GM21447 (cell line): ENCODE measurements around the gene IL4I1.

Source experiments
- ATAC-seq: cut with Tn5 transposase; IDR thresholded peaks from one replicate; pipeline ENCODE4 v1.9.1; 2021; ENCODE audit not compliant: unreplicated experiment

IL4I1 gene

DNA sequence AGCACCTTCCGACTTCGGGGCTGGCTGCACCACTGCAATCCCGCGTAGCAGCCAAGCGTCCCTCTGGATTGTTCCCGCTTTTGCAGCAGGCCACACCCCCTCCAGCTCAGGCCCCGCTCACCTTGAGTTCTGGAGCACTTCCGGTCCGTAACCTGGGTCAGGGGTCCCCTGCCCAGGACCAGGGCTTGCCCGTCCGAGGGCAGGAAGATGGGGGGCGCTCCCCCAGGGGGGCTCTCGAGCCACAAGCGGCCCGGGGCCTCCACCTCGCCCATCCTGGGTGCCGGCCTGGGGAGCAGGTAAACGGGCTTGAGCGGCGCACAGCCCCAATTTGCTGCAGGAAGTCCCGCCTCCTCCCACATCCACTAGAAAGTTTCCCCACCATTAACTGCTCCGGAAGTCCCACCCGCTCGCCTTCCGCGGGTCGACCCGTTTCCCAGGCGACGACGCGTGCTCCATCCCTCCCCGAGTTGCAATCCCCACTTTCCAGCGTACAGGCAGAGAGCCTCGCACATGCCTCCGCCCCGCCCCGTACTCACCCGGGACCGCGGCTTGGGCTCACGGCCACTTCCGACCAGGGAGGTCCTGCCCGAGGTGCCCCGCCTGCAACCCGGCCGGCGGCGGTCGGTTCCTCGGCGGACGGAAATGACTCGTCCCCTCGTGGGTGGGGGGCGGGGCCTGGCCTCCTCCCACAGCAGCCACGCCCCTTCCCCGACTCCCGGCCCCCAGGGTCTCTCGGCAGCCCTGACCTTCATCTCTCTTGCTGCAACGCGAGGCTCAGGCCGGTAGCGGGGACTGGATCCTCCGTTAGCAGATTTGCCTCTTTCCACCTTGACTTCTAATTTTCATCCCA lies 29.5 kb downstream of the IL4I1 start, which contains the start of gene PNKP:
TSS of gene PNKP (minus strand) at position 644 of the 850 bp plus-strand sequence. CDS start at position 272, 372 bp downstream.
- peak; percentile 35 for ATAC-seq

- no peak for ATAC-seq
These were observed 31.8 kb downstream of the IL4I1 start for GRCh38 chr19:49864890-49865289.

DNA sequence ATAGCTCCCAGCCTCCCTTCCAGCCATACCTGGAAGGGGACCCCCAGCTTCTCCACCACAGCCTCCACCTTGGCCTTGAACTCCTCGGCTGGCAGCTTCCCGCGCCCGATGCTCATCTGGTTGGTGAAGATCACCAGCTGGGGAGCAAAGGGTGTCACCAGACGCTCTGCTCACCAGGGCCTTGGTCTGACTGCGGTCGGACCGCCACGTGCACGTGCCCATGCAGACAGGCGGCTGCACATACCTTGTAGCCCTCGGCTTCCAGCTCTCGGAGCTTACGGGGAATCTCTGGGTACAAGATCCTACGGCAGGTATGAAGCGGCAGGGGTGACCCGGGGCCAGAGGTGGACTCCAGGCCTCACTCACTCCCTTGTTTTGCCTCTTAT lies 32.8 kb downstream of the IL4I1 start:
- ATAC-seq: no peak

DNA sequence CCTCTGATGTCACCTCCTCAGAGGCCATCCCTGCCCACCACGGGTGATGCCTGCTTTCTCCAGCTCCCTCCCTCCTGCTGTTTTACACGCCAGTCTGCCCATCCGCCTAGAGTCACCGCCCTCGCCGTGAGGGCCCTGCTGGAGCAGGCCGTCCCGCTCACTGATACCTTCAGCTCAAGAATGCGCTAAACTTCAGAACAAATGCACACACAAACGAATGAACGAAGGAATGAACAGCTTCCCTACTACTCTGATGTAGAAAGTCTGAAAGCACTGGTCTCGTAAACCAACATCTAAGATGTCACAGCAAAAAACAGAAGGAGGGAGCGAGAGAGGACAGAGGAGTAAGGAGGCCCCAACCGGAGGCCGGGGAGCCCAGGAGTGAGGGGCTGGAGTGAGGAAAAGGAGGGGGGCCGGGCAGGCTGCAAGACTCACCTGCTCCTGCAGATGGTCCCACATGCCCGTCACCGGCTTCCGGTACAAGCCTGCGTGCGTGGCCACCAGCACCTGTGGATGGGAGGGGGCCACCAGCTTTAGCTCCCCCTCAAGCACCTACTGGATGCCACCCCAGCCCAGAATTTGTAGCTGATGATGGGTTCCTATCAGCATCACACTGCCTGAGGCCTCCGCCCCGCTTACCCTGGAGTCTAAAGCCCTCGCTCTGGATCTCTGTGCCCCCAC lies 33.3 kb downstream of the IL4I1 start:
- no peak for ATAC-seq

GRCh38 chr19:49862391-49863253 lies 34.1 kb downstream of the IL4I1 start:
- no peak for ATAC-seq

DNA sequence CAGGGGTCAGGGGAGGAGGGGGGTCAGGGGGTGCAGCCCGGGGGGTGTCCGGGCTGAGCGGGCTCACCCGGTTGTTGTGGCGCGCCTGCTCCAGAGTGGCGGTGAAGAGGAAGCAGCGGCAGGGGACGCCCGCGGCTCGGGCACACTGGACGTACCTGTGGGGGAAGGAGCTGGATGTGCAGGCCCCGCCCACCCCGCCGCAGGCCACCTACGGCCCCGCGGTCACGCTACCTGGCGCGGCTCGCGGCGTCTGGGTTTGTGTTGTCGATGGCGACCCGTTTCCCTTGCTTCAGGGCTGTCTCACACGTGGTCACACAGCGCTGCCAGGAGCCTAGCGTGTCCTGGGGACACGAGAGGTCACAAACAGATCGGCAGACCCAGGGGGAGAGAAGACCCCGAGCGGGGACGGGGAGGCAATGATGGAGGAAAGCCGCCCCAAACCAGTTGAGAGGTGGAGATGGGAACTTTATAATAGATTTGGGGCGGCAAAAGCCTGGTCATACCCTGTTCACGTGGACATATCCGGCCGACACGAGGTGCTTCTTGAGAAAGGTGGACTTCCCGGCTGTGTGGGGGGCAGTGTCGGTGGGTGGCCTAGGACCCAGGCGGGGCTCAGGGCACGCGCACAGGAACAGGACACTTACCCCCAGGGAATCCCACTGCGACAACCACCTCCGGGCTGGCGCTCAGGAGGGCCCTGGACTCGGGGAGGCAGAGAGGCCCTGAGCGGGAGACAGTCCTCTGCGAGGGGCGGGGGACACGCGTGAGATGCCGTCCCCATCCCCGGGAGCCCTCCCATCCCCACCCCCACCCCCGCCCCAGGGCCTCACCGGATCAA lies 34.9 kb downstream of the IL4I1 start:
- ATAC-seq: no peak

DNA sequence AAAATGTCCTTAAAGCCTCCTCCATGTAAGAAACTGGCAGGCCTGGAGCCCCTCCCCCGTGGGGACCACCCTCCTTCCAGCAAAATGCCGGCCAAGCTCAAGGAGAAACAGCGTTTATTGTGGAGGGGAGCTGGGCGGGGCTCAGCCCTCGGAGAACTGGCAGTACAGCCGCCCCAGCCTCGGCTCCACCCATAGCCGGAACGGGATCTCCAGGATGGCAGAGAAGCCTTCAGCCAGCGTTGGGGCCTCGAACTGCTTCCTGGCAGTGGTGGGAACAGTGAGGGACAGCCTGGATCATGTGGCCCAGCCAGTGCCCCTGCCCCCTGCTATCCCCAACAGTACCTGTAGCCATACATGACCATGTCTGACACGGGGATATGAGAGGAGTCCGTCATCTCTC lies 35.6 kb downstream of the IL4I1 start:
- ATAC-seq: no peak

- ATAC-seq: no peak
These were observed 36.2 kb downstream of the IL4I1 start for GRCh38 chr19:49860336-49861102.

DNA sequence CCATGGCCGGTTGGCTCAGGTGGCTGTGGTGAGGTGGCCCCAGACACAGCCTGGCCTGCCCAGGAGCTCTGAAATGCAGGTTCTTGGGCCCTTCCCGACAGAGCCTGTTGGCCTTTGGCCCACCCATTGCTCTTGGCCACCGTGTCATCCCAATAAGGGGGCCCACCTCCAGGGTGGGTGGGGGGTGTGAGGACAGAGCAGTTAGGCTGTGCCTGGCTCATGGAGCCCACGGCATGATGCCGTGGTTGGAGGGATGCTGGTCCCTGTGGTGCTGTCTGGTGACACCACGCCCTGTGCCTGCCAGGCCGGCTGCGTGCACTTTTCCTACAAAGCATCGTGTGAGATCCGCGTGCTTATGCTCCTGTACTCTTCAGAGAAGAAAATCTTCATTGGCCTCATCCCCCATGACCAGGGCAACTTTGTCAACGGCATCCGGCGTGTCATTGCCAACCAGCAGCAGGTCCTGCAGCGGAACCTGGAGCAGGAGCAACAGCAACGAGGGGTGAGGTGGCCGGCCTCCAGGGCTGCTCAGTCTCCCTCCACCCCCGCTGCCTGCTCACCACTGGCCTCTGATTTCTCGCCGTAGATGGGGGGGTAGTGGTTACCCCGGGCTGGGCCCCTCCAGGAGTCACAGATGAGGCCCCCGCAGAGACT lies 36.9 kb downstream of the IL4I1 start:
- no peak for ATAC-seq

DNA sequence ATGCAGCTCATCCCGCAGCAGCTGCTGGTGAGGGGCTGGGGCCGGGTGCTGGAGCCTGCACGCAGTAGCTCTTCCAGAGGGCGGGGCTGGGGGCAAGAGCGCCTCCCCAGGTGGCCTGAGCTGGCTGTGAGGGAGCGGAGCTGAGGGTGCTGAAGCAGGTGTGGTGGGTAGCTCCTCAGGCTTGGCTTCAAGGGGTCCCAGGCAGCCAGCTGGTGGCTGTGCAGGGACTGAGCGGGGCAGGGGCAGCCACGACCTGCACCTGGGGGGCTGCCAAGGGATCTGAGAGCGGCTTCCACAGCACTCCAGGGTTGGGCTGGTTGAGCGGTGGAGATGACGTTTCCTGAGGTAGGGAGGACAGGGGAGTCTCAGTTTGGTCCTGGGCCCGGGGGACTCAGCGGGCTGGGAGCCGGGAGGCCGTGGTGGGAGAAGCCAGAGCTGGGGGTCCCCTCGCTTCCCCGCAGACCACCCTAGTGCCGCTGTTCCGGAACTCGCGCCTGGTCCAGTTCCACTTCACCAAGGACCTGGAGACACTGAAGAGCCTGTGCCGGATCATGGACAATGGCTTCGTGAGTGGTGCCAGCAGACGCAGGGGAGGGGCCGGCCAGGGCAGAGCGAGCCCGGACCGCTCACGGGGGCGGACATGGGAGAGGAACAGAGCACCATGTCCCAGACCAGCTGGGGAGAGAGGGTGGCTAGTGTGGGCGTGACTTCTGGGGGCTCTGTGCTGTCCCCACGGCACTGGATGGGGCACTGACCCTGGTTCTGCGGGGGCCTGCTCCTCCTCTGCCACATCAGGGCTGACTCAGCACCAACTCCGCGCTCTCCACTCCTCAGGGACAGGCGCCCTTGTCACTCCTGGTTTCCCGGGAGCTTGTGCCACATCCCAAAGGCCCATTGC lies 38.4 kb downstream of the IL4I1 start:
- ATAC-seq: no peak

DNA sequence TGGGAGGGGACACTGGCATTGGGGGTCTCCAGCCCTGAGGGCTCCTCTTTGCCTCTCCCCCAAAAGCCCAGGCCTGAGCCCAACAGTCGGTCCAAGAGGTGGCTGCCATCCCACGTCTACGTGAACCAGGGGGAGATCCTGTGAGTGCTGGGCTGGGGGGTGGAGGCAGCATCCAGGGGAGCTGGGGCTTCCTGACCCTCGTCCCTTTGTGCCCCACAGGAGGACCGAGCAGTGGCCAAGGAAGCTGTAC lies 38.9 kb downstream of the IL4I1 start:
- ATAC-seq: no peak

DNA sequence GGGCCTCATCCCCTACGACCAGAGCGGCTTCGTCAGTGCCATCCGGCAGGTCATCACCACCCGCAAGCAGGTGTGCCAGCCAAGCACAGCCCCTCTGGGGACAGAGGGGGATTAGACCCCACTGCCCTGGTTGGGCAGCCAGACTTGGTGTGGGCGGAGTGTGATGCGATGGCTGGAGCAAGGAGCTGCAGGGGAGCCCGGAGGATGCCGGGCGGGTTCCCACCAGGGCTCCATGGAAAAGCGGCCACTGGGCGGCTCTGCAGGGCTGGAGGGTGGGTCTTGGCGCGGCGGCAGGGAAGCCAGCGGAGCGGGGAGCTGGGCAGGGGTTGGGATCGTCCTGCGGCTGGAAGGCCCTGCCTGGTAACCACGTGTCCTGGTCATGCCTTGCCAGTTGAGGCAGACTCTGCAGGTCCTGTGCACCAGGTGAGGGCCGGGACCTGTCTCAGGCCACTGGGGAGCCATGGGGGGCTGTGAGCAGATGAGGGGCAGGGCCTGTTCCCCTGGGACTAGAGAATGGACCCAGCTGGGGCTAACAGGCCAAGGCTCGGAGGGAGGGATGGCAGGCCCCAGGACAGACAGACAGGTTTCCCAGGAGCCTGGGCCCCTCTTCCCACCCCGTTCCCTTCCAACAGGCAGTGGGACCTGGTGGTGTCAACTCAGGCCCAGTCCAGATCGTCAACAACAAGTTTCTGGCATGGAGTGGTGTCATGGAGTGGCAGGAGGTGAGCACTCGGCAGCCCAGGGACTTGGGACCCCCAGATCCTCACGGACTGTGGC lies 39.4 kb downstream of the IL4I1 start:
- no peak for ATAC-seq

DNA sequence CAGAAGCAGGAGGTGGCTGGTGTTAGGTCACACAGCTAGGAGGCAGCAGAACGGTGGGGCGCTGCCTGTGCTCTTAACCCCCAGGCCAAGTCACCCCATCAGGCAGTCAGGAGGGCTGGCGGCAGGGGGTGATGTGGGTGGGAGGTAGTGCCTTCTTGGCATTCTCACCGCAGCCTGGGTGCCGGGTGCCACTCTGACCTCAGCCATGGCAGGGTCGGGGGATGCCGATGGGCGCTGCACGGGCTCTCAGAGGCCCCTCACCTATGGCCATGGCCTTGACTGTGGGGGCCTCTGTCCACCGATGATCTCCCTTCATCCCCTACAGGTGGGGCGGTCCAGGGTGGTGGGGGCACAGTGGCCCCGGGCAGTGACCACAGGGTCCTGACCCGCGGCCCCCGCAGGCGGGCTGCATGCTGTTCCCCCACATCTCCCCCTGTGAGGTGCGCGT lies 40.1 kb downstream of the IL4I1 start:
- no peak for ATAC-seq

DNA sequence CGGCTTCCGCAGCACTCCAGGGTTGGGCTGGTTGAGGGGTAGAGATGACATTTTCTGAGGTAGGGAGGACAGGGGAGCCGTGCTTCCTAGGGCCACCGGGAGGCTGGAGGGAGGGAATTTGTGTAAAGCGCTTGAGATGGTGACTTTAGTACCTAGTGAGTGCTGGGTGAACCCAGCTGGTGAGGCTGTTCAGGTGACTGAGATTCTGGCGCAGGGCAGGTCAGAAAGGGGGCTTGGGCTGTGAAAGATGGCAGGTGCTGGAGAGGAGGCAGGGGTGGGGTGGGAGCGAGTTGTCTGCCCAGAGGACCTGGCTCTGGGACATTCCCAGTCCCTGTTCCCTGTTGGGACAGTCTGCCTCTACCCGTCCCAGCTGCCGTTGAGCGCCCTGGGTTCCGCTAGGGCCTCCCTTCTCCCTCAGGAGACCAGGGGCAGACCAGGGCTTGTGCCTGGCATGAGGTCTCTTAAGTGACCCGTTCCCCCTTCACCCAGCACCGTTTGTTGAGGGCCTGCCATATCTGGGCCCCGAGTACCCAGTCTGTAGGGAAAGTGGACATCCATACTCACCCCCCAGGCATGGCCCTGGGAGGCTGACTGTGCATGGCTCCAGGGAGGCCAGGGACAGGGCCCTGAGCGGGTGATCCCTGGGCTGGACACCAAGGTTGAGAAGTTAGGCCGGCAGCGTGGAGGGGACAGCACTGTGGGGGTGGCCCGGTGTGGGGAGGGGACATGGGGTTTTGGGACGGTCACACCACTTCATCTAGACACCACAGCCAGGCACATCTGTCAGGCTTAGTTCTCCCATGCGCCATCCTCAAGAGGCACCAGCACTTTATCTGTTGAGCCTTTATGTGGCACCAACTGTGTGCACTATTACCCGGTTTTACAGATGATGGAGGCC lies 40.8 kb downstream of the IL4I1 start:
- ATAC-seq: no peak

DNA sequence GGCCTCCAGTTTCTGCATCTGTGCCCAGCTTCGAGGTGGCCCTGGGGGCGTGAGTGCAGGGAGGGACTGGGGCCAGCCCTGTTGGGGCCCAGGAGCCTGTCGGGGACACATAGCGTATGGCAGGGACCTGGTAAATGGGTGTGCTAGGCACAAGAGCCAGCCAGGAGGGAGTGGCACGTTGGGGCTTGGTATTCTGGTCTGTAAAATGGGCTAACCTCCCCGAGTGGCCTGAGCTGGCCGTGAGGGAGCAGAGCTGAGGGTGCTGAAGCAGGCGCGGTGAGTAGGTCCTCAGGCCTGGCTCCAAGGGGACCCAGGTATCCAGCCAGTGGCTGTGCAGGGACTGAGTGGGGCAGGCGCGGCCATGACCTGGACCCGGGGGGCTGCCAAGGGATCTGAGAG lies 41.4 kb downstream of the IL4I1 start:
- ATAC-seq: no peak

- no peak for ATAC-seq
These were observed 42.1 kb downstream of the IL4I1 start for GRCh38 chr19:49854378-49855263.
